ENCODE results near the gene PHOSPHO1. TPM values are rescaled to one million over a fixed set of nuclear protein-coding genes. Genes with fewer than 3 reads are reported as not detected.
"Not testable (repeated sequence)": the region's sequence is repeated elsewhere in the genome, so short reads cannot be mapped to it uniquely, and the experiment has no call there.

PHOSPHO1 gene
- total and polyA plus RNA-seq, 8 donors, result 0.19 to 0.28 (median 0.22) TPM; not detected in 5

- FAIRE-seq (no peak), DNase-seq (no peak), ATAC-seq (no peak)
- intact Hi-C loops (cut with DNase I), result no loop called here
- H3K4me1 ChIP-seq, result no peaks in the 10 kb centered on the region
- H3K9me3 ChIP-seq, result no peaks in the 10 kb centered on the region
- H3K4me3 ChIP-seq, result no peak overlapping the region
- TF ChIP-seq CTCF (IDR thresholded peaks at IDR 0.05), result no peak
- H3K27me3 ChIP-seq, result no peaks in the 10 kb centered on the region
- no peaks in the 10 kb centered on the region for H3K36me3 ChIP-seq
- no peak overlapping the region for H3K27ac ChIP-seq
- WGBS, 2 donors, result 58 to 92% methylated on average over 5 of the region's 5 CpGs
Measured at GRCh38 chr17:49183341-49183740, 47.2 kb downstream of the PHOSPHO1 start.

GRCh38 chr17:49180998-49181635, 49.5 kb downstream of the PHOSPHO1 start:
- intact Hi-C loops (cut with DNase I), result no loop called here
- ATAC-seq, result no peak

GRCh38 chr17:49180303-49180702, 50.3 kb downstream of the PHOSPHO1 start:
- FAIRE-seq (no peak), ATAC-seq (peak; percentile 48 to 92 (median 80)), DNase-seq (peak in 5 of 6 donors; percentile 21 to 82 (median 53))
- intact Hi-C loops (cut with DNase I), result no loop called here
- Histone ChIP-seq H3K4me1 (no peaks in the 10 kb centered on the region), H3K36me3 (no peaks in the 10 kb centered on the region), H3K27me3 (no peaks in the 10 kb centered on the region), H3K9me3 (no peaks in the 10 kb centered on the region), H3K4me3 (no peak overlapping the region), H3K27ac (no peak overlapping the region)
- TF ChIP-seq CTCF (IDR thresholded peaks at IDR 0.05), result peak; percentile 40 to 64 (median 57)
- WGBS, 2 donors, result 13 to 17% methylated on average over 5 of the region's 5 CpGs

More at GRCh38 chr17:49180998-49181635, 49.5 kb downstream of the PHOSPHO1 start:
- no peaks in the 10 kb centered on the region for H3K9me3 ChIP-seq
- H3K27ac ChIP-seq, result no peak overlapping the region
- H3K4me3 ChIP-seq, result no peak overlapping the region
- DNase-seq, result no peak
- no peaks in the 10 kb centered on the region for H3K27me3 ChIP-seq
- no peaks in the 10 kb centered on the region for H3K4me1 ChIP-seq
- FAIRE-seq, result no peak
- H3K36me3 ChIP-seq, result no peaks in the 10 kb centered on the region
- WGBS, 2 donors, result 77 to 78% methylated on average over 6 of the region's 6 CpGs
- TF ChIP-seq CTCF (IDR thresholded peaks at IDR 0.05), result no peak

GRCh38 chr17:49175978-49176377, 54.6 kb downstream of the PHOSPHO1 start:
- H3K36me3 ChIP-seq; H3K9me3 ChIP-seq; intact Hi-C loops (cut with DNase I); DNase-seq; H3K27me3 ChIP-seq; ATAC-seq; H3K27ac ChIP-seq; FAIRE-seq; H3K4me3 ChIP-seq; H3K4me1 ChIP-seq: not testable (repeated sequence)
- 79 to 83% methylated on average over 11 of the region's 11 CpGs for WGBS, 2 donors

Other genes starting within 250 kb of the PHOSPHO1 start
- 1 to 10 TPM in 1 of 6 donors, not detected in 5; 1.0 TPM for gene IGF2BP1, start 233.4 kb downstream of the PHOSPHO1 start, total RNA-seq
- gene IGF2BP1, start 233.4 kb downstream of the PHOSPHO1 start, polyA plus RNA-seq, result under 1 TPM in 1 of 2 donors, not detected in 1; under 0.01 TPM
- under 1 TPM in 1 of 6 donors, not detected in 5; 0.03 TPM for gene B4GALNT2, start 98.0 kb downstream of the PHOSPHO1 start, total RNA-seq
- gene B4GALNT2, start 98.0 kb downstream of the PHOSPHO1 start, polyA plus RNA-seq, result not detected
- gene GNGT2, start 20.2 kb downstream of the PHOSPHO1 start, total RNA-seq, result 1 to 10 TPM in 1 of 6 donors, under 1 TPM in 5; 0.23 to 2.2 (median 0.66) TPM
- gene GNGT2, start 20.2 kb downstream of the PHOSPHO1 start, polyA plus RNA-seq, result 1 to 10 TPM in 1 of 2 donors, under 1 TPM in 1; 0.87 to 1.6 TPM
- gene ABI3, start 20.1 kb downstream of the PHOSPHO1 start, total RNA-seq, result 1 to 10 TPM; 1.1 to 7.1 (median 2.5) TPM
- gene ABI3, start 20.1 kb downstream of the PHOSPHO1 start, polyA plus RNA-seq, result 1 to 10 TPM; 3.0 to 4.6 TPM
- 10 to 100 TPM; 16.8 to 32.4 (median 22.7) TPM for gene ZNF652, start 131.5 kb upstream of the PHOSPHO1 start, total RNA-seq
- gene ZNF652, start 131.5 kb upstream of the PHOSPHO1 start, polyA plus RNA-seq, result 10 to 100 TPM; 17.0 to 18.6 TPM
- gene PHB1, start 184.1 kb upstream of the PHOSPHO1 start, total RNA-seq, result 10 to 100 TPM; 30.1 to 71.8 (median 59.4) TPM
- 10 to 100 TPM; 37.6 to 52.8 TPM for gene PHB1, start 184.1 kb upstream of the PHOSPHO1 start, polyA plus RNA-seq

Measured in pancreas (tissue), 10 donors.